22Rv1 (cell line): ENCODE results near the gene EPS8L3.
A peak's percentile ranks its signal among the peaks of the same experiment; 100 is the strongest.

Source experiments
- H3K27ac ChIP-seq: fragments of 450-650 bp; 2 replicates; pipeline ENCODE4 v1.5.1; 2017
- CTCF ChIP-seq: fragments of 450-650 bp; IDR thresholded peaks from 2 replicates; pipeline ENCODE4 v1.5.1; 2017; ENCODE audit warnings: mild to moderate bottlenecking
- ZFX ChIP-seq: fragments of 450-650 bp; IDR thresholded peaks from 2 replicates; pipeline ENCODE4 v1.6.1; 2017; ENCODE audit warnings: antibody characterized with exemption, borderline replicate concordance

EPS8L3 gene

GRCh38 chr1:109764561-109765482 is 1.1 kb upstream of the EPS8L3 start:
- no peak for TF ChIP-seq ZFX
- no peak for TF ChIP-seq CTCF

GRCh38 chr1:109762821-109763645 is 690 bp downstream of the EPS8L3 start:
- peak overlapping the region; percentile 23; the same call in 1 of the 2 replicates for H3K27ac ChIP-seq
- TF ChIP-seq ZFX (no peak), CTCF (no peak)

More at GRCh38 chr1:109764561-109765482, 1.1 kb upstream of the EPS8L3 start:
- no peak overlapping the region for H3K27ac ChIP-seq

- H3K27ac ChIP-seq = no peak overlapping the region
- TF ChIP-seq CTCF = no peak
- no peak for TF ChIP-seq ZFX
These were observed 1.6 kb downstream of the EPS8L3 start for GRCh38 chr1:109762039-109762585.

GRCh38 chr1:109761227-109762038 is 2.3 kb downstream of the EPS8L3 start:
- TF ChIP-seq CTCF = no peak
- no peak for TF ChIP-seq ZFX

GRCh38 chr1:109760581-109761226 is 3.0 kb downstream of the EPS8L3 start:
- no peak for TF ChIP-seq CTCF
- no peak for TF ChIP-seq ZFX
- H3K27ac ChIP-seq = no peak overlapping the region

More at GRCh38 chr1:109761227-109762038, 2.3 kb downstream of the EPS8L3 start:
- no peak overlapping the region for H3K27ac ChIP-seq

GRCh38 chr1:109759513-109760334 is 4.0 kb downstream of the EPS8L3 start:
- no peak for TF ChIP-seq CTCF
- no peak for TF ChIP-seq ZFX
- H3K27ac ChIP-seq = no peak overlapping the region
